ENCODE data around the gene PPP1R12A. TPM values are rescaled to one million over a fixed set of nuclear protein-coding genes. Genes with fewer than 3 reads are reported as not detected.

Gene PPP1R12A
- total RNA-seq, 3 donors from 2014 or later: 64.8 to 137 (median 134) TPM

DNA sequence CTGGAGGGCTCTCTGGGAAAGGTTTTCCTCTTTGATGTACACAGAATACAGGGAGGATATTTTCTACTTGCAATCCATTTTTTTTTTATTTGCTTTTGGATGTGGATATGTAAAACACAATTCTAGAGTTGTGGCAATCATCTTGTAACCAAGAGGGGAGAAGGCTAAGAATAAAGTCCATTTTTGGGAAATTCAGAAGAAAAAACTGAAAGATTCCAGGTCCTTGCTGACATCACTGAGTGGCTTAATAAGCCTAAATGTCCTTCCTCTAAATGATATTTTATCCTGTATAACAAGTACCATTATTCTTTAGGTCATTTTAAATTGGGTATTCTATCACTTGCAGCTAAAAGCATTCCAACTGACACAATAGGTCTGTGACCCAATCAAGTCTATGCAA lies 64.0 kb downstream of the PPP1R12A start:
- TF ChIP-seq, protein P1, sequence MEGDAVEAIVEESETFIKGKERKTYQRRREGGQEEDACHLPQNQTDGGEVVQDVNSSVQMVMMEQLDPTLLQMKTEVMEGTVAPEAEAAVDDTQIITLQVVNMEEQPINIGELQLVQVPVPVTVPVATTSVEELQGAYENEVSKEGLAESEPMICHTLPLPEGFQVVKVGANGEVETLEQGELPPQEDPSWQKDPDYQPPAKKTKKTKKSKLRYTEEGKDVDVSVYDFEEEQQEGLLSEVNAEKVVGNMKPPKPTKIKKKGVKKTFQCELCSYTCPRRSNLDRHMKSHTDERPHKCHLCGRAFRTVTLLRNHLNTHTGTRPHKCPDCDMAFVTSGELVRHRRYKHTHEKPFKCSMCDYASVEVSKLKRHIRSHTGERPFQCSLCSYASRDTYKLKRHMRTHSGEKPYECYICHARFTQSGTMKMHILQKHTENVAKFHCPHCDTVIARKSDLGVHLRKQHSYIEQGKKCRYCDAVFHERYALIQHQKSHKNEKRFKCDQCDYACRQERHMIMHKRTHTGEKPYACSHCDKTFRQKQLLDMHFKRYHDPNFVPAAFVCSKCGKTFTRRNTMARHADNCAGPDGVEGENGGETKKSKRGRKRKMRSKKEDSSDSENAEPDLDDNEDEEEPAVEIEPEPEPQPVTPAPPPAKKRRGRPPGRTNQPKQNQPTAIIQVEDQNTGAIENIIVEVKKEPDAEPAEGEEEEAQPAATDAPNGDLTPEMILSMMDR (IDR thresholded peaks at IDR 0.05): no peak
- no peak overlapping the region for H3K27ac ChIP-seq

DNA sequence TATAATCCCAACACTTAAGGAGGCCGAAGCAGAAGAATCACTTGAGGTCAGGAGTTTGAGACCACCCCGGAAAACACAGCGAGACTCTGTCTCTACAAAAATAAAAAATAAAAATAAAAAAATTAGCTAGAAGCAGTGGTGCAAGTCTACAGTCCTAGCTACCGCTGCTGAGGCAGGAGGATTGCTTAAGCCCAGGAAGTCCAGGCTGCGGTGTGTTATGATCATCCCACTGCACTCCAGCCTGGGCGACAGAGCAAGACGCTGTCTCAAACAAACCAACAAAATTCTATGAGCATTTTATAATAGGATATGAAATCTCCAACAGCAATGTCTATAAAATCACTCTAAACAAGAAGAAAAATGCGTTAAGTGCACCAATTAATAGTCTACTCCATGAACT lies 75.3 kb downstream of the PPP1R12A start:
- DNase-seq (ENCODE audit: low spot score in 2 of 2): no peak

More for the DNA sequence above, 64.0 kb downstream of the PPP1R12A start:
- H3K27me3 ChIP-seq: no peaks in the 10 kb centered on the region
- no peaks in the 10 kb centered on the region for H3K36me3 ChIP-seq
- no peak for DNase-seq (ENCODE audit: low spot score in 2 of 2)
- intact Hi-C loops (cut with DNase I; ENCODE audit: low total_unique reads): no loop called here
- no peaks in the 10 kb centered on the region for H3K9me3 ChIP-seq
- peaks cover 0 to 4% of the 10 kb centered on the region in 2 donors for H3K4me1 ChIP-seq
- H3K4me3 ChIP-seq: no peak overlapping the region

DNA sequence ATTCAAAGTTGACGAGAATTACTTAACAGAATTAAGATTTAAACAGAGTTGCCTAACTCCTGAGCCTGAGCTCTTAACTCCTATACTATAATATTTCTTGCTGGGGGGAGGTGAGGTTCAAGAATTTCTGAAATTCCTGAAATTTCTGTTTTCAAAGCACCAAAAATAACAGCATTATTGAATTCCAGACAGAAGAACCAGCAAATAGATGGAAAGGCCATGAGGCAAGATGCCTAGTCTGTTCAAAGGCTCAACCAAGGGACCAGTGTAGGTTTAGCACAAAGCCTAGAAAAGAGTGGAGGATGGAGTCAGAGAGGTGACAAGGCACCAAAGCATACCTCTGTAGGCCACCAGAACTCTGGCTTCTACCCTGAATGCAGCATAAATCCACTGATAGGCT lies 76.4 kb downstream of the PPP1R12A start:
- Histone ChIP-seq H3K4me3 (no peak overlapping the region), H3K9me3 (peaks cover 0 to 5% of the 10 kb centered on the region in 2 donors), H3K27me3 (no peaks in the 10 kb centered on the region), H3K27ac (no peak overlapping the region), H3K4me1 (no peaks in the 10 kb centered on the region), H3K36me3 (no peaks in the 10 kb centered on the region)
- DNase-seq (ENCODE audit: low spot score in 2 of 2): no peak
- intact Hi-C loops (cut with DNase I; ENCODE audit: low total_unique reads): no loop called here
- no peak for TF ChIP-seq POLR2A (IDR thresholded peaks at IDR 0.05)
- TF ChIP-seq POLR2AphosphoS5 (IDR thresholded peaks at IDR 0.05): no peak
- TF ChIP-seq, protein P1 (IDR thresholded peaks at IDR 0.05): no peak

More for the DNA sequence above, 75.3 kb downstream of the PPP1R12A start:
- TF ChIP-seq, protein P1 (IDR thresholded peaks at IDR 0.05): no peak
- no peak for TF ChIP-seq POLR2A (IDR thresholded peaks at IDR 0.05)
- no peak for TF ChIP-seq POLR2AphosphoS5 (IDR thresholded peaks at IDR 0.05)
- Histone ChIP-seq H3K4me3 (no peak overlapping the region), H3K36me3 (no peaks in the 10 kb centered on the region), H3K4me1 (no peaks in the 10 kb centered on the region), H3K9me3 (peaks cover 0 to 5% of the 10 kb centered on the region in 2 donors), H3K27me3 (no peaks in the 10 kb centered on the region), H3K27ac (no peak overlapping the region)
- intact Hi-C loops (cut with DNase I; ENCODE audit: low total_unique reads): no loop called here

DNA sequence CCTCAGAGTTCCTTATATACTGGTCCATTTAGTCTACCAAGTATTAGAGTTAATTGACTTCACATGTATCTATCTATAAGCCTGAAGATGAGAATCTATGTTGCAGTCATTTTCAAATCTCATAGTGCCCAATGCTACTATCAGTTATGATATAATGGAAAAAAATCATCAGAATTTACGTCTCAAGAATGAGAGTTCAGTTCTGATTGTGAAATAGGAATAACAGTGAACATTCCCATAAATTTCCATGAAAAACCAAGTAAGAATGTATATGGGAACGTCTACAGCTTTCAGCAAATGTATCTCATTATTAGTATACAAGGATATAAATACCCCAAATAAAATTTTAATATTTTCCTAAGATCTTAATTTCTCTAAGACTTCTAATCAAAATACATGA lies 77.2 kb downstream of the PPP1R12A start:
- H3K4me1 ChIP-seq: no peaks in the 10 kb centered on the region
- H3K27me3 ChIP-seq: no peaks in the 10 kb centered on the region
- H3K36me3 ChIP-seq: no peaks in the 10 kb centered on the region
- no peak overlapping the region for H3K27ac ChIP-seq
- no peak for DNase-seq (ENCODE audit: low spot score in 2 of 2)
- H3K9me3 ChIP-seq: peaks cover 0 to 5% of the 10 kb centered on the region in 2 donors
- TF ChIP-seq, protein P1 (IDR thresholded peaks at IDR 0.05): no peak
- no peak for TF ChIP-seq POLR2AphosphoS5 (IDR thresholded peaks at IDR 0.05)
- TF ChIP-seq POLR2A (IDR thresholded peaks at IDR 0.05): no peak
- intact Hi-C loops (cut with DNase I; ENCODE audit: low total_unique reads): no loop called here
- H3K4me3 ChIP-seq: no peak overlapping the region

DNA sequence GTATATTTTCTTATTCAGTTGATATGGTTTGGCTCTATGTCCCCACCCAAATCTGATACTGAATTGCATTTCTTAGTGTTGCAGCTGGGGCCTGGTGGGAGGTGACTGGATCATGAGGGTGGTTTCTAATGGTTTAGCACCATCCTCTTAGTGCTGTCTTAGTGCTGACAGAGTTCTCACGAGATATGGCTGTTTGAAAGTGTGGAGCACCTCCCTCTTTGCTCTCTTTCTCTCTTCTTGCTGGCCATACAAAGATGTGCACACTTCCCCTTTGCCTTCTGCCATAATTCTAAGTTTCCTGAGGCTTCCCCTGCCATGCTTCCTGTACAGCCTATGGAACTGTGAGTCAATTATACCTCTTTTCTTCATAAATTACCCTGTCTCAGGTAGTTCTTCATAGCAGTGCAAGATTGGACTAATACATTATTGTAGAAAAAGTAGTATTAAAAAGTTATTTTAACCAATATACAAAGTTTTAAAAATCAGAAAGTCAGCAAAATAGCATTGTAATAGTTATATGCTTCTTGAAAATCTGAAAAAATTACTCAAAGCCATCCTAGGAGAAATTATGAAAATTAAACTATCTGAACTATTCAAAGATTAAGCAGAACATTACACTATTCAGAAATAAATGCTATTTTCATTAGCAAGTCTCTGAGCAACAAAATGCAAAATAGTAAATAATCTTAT lies 84.1 kb downstream of the PPP1R12A start:
- DNase-seq (ENCODE audit: low spot score in 2 of 2): no peak
- Histone ChIP-seq H3K4me1 (no peaks in the 10 kb centered on the region), H3K9me3 (peaks cover 0 to 7% of the 10 kb centered on the region in 2 donors), H3K27ac (no peak overlapping the region), H3K27me3 (no peaks in the 10 kb centered on the region), H3K4me3 (no peak overlapping the region), H3K36me3 (no peaks in the 10 kb centered on the region)
- TF ChIP-seq, protein P1 (IDR thresholded peaks at IDR 0.05): no peak
- no peak for TF ChIP-seq POLR2A (IDR thresholded peaks at IDR 0.05)
- no peak for TF ChIP-seq POLR2AphosphoS5 (IDR thresholded peaks at IDR 0.05)
- intact Hi-C loops (cut with DNase I; ENCODE audit: low total_unique reads): no loop called here

Measured in breast epithelium (tissue), 4 donors.